Measurements from ENCODE around the gene PLA2G4E. TPM values are rescaled to one million over a fixed set of nuclear protein-coding genes. Genes with fewer than 3 reads are reported as not detected.

PLA2G4E gene
- total and polyA plus RNA-seq, 2 of the 13 experiments (the other 11 are each of a cell fraction or from before 2014, with no cell fraction given), result not detected

DNA sequence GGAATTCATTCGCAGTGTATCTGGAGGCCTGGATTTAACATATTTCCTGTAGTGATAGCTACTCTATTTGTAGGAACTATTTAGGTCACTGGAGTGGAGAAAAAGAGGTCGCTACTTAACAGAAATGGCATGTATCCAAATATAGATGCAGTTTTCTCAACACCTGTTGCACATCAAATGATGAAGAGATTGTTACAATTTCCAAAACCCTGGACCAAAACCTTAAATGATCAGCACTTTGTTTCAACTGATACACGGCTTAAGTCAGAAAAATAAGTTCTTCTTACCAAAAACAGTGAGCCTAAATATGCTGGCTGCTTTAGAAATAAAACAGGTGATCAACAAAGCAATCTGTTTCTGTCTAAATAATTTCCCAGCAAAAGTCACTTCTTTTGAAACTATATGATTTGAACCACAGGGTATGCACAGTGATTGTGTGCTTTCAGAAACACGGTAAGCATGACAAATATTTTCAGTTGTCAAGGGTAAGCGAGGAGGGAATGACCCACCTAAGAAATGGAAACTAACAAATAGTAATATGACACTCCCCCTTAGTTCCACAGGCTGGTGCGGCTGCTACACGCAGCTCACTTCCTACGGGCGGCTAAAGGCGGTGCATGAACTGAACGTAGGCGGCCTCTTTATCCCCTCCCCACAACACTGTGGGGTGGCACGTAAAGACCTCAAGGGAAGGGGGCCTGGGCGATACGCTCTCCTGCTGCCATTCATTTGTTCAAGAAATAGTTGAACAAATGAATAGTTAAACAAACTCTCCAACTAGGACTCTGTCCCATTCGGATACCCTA is 49.5 kb downstream of the PLA2G4E start (continued):
- TF ChIP-seq EHMT2 (IDR thresholded peaks at IDR 0.05; ENCODE audit: borderline replicate concordance, low read depth, low read length) (no peak), SIX4 (CRISPR knock-in tag; IDR thresholded peaks at IDR 0.05) (peak; percentile 85), BORCS8-MEF2B (CRISPR knock-in tag; IDR thresholded peaks at IDR 0.05) (no peak), AHDC1 (CRISPR knock-in tag; IDR thresholded peaks at IDR 0.05; ENCODE audit: borderline replicate concordance) (no peak), GATA4 (IDR thresholded peaks at IDR 0.05; ENCODE audit: borderline replicate concordance, low read depth) (no peak), JUND (CRISPR knock-in tag; IDR thresholded peaks at IDR 0.05) (no peak), SIX1 (CRISPR knock-in tag; IDR thresholded peaks at IDR 0.05; ENCODE audit: borderline replicate concordance) (peak; percentile 85; the same call in 1 of the 2 replicates), TCF12 (IDR thresholded peaks at IDR 0.05) (no peak), TCF12 (CRISPR knock-in tag; IDR thresholded peaks at IDR 0.05) (no peak), SOX13 (IDR thresholded peaks at IDR 0.05) (no peak), SOX13 (CRISPR knock-in tag; conservative IDR thresholded peaks at IDR 0.05 in 1 of 2, IDR thresholded peaks at IDR 0.05 in 1 of 2) (no peak), TARDBP (CRISPR knock-in tag; IDR thresholded peaks at IDR 0.05) (0 out of 2 replicates have a peak, but pooled peaks have one; percentile 2), ZNF770 (CRISPR knock-in tag; IDR thresholded peaks at IDR 0.05) (no peak)
- TF ChIP-seq, protein P1, sequence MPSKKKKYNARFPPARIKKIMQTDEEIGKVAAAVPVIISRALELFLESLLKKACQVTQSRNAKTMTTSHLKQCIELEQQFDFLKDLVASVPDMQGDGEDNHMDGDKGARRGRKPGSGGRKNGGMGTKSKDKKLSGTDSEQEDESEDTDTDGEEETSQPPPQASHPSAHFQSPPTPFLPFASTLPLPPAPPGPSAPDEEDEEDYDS (CRISPR knock-in tag; IDR thresholded peaks at IDR 0.05), result 0 out of 2 replicates have a peak, but pooled peaks have one; percentile 16
- TF ChIP-seq, protein P2, sequence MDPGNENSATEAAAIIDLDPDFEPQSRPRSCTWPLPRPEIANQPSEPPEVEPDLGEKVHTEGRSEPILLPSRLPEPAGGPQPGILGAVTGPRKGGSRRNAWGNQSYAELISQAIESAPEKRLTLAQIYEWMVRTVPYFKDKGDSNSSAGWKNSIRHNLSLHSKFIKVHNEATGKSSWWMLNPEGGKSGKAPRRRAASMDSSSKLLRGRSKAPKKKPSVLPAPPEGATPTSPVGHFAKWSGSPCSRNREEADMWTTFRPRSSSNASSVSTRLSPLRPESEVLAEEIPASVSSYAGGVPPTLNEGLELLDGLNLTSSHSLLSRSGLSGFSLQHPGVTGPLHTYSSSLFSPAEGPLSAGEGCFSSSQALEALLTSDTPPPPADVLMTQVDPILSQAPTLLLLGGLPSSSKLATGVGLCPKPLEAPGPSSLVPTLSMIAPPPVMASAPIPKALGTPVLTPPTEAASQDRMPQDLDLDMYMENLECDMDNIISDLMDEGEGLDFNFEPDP (CRISPR knock-in tag; conservative IDR thresholded peaks at IDR 0.05), result no peak

Data from HepG2 (cell line).